ENCODE measurements around the gene SRR. TPM values are rescaled to one million over a fixed set of nuclear protein-coding genes. Genes with fewer than 3 reads are reported as not detected.

Gene SRR
- total RNA-seq, 1 donor from 2014 or later = 14.4 TPM

DNA sequence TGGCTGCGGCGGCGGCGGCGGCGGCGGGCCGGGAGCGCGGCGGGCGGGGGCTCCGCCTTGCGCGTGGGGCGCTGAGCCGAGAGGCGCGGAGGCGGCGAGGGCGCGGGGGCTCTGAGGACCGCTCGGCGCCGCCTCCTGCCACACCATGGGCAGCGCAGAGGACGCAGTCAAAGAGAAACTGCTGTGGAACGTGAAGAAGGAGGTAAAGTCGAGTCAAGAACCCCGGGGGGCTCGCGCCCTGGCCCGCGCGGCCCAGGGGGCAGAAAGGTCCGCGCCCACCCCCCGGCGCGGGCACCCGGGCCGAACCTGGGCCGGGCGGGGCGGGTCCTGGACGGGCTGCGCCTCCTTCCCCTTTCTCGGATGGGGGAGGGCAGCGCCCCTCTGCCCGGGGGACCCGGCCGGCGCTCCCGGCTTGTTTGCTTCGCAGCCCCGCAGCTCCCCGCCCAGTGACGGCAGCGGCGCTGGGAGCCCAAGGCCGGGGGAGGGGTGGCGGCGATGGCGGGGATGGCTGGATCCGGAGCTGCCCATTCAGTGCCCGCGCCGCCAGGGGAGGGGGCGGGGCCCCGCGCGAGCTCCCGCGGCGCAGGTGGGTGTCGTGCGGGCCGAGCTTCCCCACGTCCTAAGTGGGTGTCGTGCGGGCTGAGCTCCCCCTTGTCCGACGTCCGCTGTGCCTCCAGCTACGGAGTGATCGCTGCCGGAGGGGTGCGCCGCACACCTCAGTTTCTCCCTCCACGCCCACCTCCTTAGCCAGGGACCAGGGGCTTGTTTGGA is 34.0 kb downstream of the SRR start:
- peak overlapping the region; percentile 99 for H3K4me3 Mint-ChIP-seq

DNA sequence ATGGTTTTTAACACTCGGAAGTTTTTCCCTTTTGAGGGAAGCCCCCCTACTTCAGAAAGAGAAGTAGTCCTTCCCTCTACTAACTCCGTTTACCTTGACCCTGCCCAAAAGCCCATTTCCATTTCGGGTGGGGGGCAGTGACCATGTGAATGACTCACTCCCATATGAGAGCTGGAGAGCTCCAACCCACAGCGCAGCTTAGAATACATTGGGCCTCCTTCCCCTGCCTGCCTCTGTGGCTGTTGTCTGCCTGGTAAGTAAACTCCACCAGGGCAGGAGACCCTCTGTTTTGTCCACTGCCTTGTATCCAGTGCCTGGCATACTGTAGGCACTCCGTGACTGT is 34.5 kb downstream of the SRR start:
- Mint-ChIP-seq H3K27me3 (no peaks in the 10 kb centered on the region), H3K4me3 (peak overlapping the region; percentile 90), H3K9me3 (no peaks in the 10 kb centered on the region), H3K4me1 (ENCODE audit: unreplicated experiment) (peaks cover 22% of the 10 kb centered on the region), H3K36me3 (peaks cover 15% of the 10 kb centered on the region), H3K27ac (peak overlapping the region; percentile 79)
- DNase-seq (ENCODE audit: extremely low spot score, unreplicated experiment) = no peak
- TF ChIP-seq, protein P1, sequence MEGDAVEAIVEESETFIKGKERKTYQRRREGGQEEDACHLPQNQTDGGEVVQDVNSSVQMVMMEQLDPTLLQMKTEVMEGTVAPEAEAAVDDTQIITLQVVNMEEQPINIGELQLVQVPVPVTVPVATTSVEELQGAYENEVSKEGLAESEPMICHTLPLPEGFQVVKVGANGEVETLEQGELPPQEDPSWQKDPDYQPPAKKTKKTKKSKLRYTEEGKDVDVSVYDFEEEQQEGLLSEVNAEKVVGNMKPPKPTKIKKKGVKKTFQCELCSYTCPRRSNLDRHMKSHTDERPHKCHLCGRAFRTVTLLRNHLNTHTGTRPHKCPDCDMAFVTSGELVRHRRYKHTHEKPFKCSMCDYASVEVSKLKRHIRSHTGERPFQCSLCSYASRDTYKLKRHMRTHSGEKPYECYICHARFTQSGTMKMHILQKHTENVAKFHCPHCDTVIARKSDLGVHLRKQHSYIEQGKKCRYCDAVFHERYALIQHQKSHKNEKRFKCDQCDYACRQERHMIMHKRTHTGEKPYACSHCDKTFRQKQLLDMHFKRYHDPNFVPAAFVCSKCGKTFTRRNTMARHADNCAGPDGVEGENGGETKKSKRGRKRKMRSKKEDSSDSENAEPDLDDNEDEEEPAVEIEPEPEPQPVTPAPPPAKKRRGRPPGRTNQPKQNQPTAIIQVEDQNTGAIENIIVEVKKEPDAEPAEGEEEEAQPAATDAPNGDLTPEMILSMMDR (conservative IDR thresholded peaks at IDR 0.05) = no peak

More for the DNA sequence above, 34.0 kb downstream of the SRR start:
- H3K27me3 Mint-ChIP-seq = no peaks in the 10 kb centered on the region
- no peaks in the 10 kb centered on the region for H3K9me3 Mint-ChIP-seq
- H3K27ac Mint-ChIP-seq = peak overlapping the region; percentile 79
- DNase-seq (ENCODE audit: extremely low spot score, unreplicated experiment) = no peak
- H3K4me1 Mint-ChIP-seq (ENCODE audit: unreplicated experiment) = peaks cover 22% of the 10 kb centered on the region
- peaks cover 15% of the 10 kb centered on the region for H3K36me3 Mint-ChIP-seq
- TF ChIP-seq, protein P1 (conservative IDR thresholded peaks at IDR 0.05) = peak; percentile 28

DNA sequence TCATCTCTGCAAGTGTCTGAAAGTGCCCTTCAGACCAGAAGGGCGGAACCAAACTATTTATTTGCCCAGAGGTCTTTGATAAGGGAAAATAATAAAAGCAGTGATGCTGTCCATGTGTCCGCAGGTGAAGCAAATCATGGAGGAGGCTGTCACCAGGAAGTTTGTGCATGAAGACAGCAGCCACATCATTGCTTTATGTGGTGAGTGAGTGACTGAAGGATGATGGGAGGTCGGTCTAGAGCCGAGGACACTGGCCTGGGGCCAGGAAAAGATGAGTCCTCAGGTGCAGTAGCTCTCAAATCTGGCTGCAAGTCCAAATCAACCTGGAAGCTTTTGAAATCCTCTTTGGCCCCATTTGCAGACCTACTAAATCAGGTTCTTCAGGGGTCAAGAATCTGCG is 39.7 kb downstream of the SRR start:
- H3K4me3 Mint-ChIP-seq = no peak overlapping the region
- DNase-seq (ENCODE audit: extremely low spot score, unreplicated experiment) = no peak
- H3K27ac Mint-ChIP-seq = no peak overlapping the region
- no peaks in the 10 kb centered on the region for H3K27me3 Mint-ChIP-seq
- peaks cover 19% of the 10 kb centered on the region for H3K4me1 Mint-ChIP-seq (ENCODE audit: unreplicated experiment)
- TF ChIP-seq, protein P1 (conservative IDR thresholded peaks at IDR 0.05) = no peak
- H3K9me3 Mint-ChIP-seq = no peaks in the 10 kb centered on the region
- H3K36me3 Mint-ChIP-seq = peaks cover 3% of the 10 kb centered on the region

DNA sequence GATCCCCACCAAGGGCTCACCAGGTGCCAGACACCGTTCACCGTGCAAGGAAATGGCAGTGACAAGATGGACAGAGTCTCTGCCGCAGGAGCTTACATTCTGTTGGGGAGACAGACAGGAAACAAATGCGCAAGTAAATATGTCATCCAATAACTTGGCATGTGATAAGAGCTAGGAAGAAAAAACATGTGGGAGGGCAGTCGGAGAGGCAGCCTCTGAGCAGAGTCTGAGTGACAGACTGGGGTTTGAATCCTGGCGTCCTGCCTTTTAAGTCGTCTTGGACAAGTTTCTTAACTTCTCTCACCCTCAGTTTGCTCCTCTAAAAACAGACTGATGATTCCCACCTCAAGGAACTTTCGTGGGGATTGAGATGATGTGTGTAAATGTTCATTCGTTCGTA is 40.8 kb downstream of the SRR start:
- TF ChIP-seq, protein P1 (conservative IDR thresholded peaks at IDR 0.05) = no peak
- Mint-ChIP-seq H3K27ac (peak overlapping the region; percentile 18), H3K4me3 (no peak overlapping the region), H3K4me1 (ENCODE audit: unreplicated experiment) (peaks cover 19% of the 10 kb centered on the region), H3K27me3 (no peaks in the 10 kb centered on the region), H3K9me3 (no peaks in the 10 kb centered on the region), H3K36me3 (peaks cover 3% of the 10 kb centered on the region)
- DNase-seq (ENCODE audit: extremely low spot score, unreplicated experiment) = no peak

DNA sequence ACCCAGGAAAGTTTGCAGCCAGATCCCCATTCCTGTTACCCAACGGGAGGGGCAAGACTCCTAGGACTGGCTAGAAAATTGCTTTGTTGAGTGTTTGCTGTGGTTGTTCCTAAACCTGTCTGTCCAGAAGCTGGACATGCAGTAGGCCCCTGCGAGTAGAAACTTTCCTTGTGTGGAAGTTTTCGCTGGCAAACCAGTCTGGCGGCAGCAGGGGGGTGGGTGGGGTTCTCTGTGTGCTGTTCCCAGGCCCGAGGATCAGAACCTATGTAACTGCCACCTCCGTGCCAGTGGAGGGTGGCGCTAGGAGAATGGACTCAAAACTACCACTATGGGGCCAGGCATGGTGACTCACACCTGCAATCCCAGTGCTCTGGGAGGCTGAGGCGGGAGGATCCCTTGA is 42.7 kb downstream of the SRR start:
- no peaks in the 10 kb centered on the region for H3K27me3 Mint-ChIP-seq
- peaks cover 19% of the 10 kb centered on the region for H3K4me1 Mint-ChIP-seq (ENCODE audit: unreplicated experiment)
- peak overlapping the region; percentile 79 for H3K27ac Mint-ChIP-seq
- TF ChIP-seq, protein P1 (conservative IDR thresholded peaks at IDR 0.05) = no peak
- H3K4me3 Mint-ChIP-seq = no peak overlapping the region
- no peaks in the 10 kb centered on the region for H3K9me3 Mint-ChIP-seq
- H3K36me3 Mint-ChIP-seq = peaks cover 3% of the 10 kb centered on the region
- no peak for DNase-seq (ENCODE audit: extremely low spot score, unreplicated experiment)
